Measurements from ENCODE around the gene PNRC1.

Gene PNRC1

GRCh38 chr6:89066940-89067646 is 13.5 kb upstream of the PNRC1 start:
- Mint-ChIP-seq H3K4me3 (no peak overlapping the region), H3K27me3 (ENCODE audit: low read depth, poor library complexity) (no peaks in the 10 kb centered on the region), H3K27ac (no peak overlapping the region), H3K4me1 (peaks cover 7% of the 10 kb centered on the region), H3K9me3 (no peaks in the 10 kb centered on the region), H3K36me3 (ENCODE audit: low read depth) (no peaks in the 10 kb centered on the region)
- TF ChIP-seq CTCF (IDR thresholded peaks at IDR 0.05) = no peak
- DNase-seq = no peak

- Mint-ChIP-seq H3K27ac (no peak overlapping the region), H3K4me1 (peaks cover 7% of the 10 kb centered on the region), H3K9me3 (no peaks in the 10 kb centered on the region), H3K27me3 (ENCODE audit: low read depth, poor library complexity) (no peaks in the 10 kb centered on the region), H3K36me3 (ENCODE audit: low read depth) (no peaks in the 10 kb centered on the region), H3K4me3 (no peak overlapping the region)
- DNase-seq = no peak
- no peak for TF ChIP-seq CTCF (IDR thresholded peaks at IDR 0.05)
These were observed 12.8 kb upstream of the PNRC1 start for GRCh38 chr6:89067796-89068195.

- H3K27me3 Mint-ChIP-seq (ENCODE audit: low read depth, poor library complexity) = peaks cover 2% of the 10 kb centered on the region
- no peaks in the 10 kb centered on the region for H3K36me3 Mint-ChIP-seq (ENCODE audit: low read depth)
- no peak overlapping the region for H3K4me3 Mint-ChIP-seq
- H3K9me3 Mint-ChIP-seq = no peaks in the 10 kb centered on the region
- no peak for TF ChIP-seq CTCF (IDR thresholded peaks at IDR 0.05)
- DNase-seq = no peak
- H3K27ac Mint-ChIP-seq = no peak overlapping the region
- peaks cover 7% of the 10 kb centered on the region for H3K4me1 Mint-ChIP-seq
These were observed 11.9 kb upstream of the PNRC1 start for GRCh38 chr6:89068695-89069094.

GRCh38 chr6:89069536-89070163 is 10.9 kb upstream of the PNRC1 start:
- Mint-ChIP-seq H3K27me3 (ENCODE audit: low read depth, poor library complexity) (peaks cover 2% of the 10 kb centered on the region), H3K4me1 (peaks cover 7% of the 10 kb centered on the region)
- TF ChIP-seq CTCF (IDR thresholded peaks at IDR 0.05) = no peak

GRCh38 chr6:89071036-89071435 is 9.5 kb upstream of the PNRC1 start:
- H3K4me1 Mint-ChIP-seq = peaks cover 7% of the 10 kb centered on the region
- no peak for TF ChIP-seq CTCF (IDR thresholded peaks at IDR 0.05)
- no peaks in the 10 kb centered on the region for H3K9me3 Mint-ChIP-seq
- no peak overlapping the region for H3K4me3 Mint-ChIP-seq
- no peaks in the 10 kb centered on the region for H3K36me3 Mint-ChIP-seq (ENCODE audit: low read depth)
- no peak overlapping the region for H3K27ac Mint-ChIP-seq
- peaks cover 6% of the 10 kb centered on the region for H3K27me3 Mint-ChIP-seq (ENCODE audit: low read depth, poor library complexity)
- DNase-seq = no peak

More at GRCh38 chr6:89069536-89070163, 10.9 kb upstream of the PNRC1 start:
- no peak for DNase-seq
- no peaks in the 10 kb centered on the region for H3K36me3 Mint-ChIP-seq (ENCODE audit: low read depth)
- no peak overlapping the region for H3K27ac Mint-ChIP-seq
- H3K9me3 Mint-ChIP-seq = no peaks in the 10 kb centered on the region
- H3K4me3 Mint-ChIP-seq = no peak overlapping the region
